SH-SY5Y (cell line): ENCODE measurements around the gene LRTM2.

Experiments
- GATA2 ChIP-seq: IDR thresholded peaks from 2 replicates; pipeline ENCODE4 v1.6.1; 2011; ENCODE audit warnings: mild to moderate bottlenecking, low read depth, low read length
- GATA3 ChIP-seq: IDR thresholded peaks from 2 replicates; pipeline ENCODE4 v1.6.1; 2011; ENCODE audit warnings: low read depth, mild to moderate bottlenecking, low read length, moderate library complexity

- no peak for TF ChIP-seq GATA2
- TF ChIP-seq GATA3 = no peak
Observed at GRCh38 chr12:1878695-1879094, 58.3 kb downstream of the LRTM2 start.
